ENCODE measurements around the gene P2RX5.
"Not testable (repeated sequence)": the region's sequence is repeated elsewhere in the genome, so short reads cannot be mapped to it uniquely, and the experiment has no call there.

P2RX5 gene

GRCh38 chr17:3695723-3696411 lies at the start of gene P2RX5:
Gene P2RX5 (minus strand): TSS chr17:3696155. CDS start chr17:3696005, 150 bp downstream.
- DNase-seq, result peak in 1 of 2 experiments; percentile 12

- DNase-seq, result no peak
Observed at GRCh38 chr17:3745071-3745470, 49.1 kb upstream of the P2RX5 start.

GRCh38 chr17:3744014-3744413 lies 48.1 kb upstream of the P2RX5 start:
- no peak for DNase-seq

GRCh38 chr17:3740611-3741073 lies 44.7 kb upstream of the P2RX5 start:
- DNase-seq, result no peak

DNA sequence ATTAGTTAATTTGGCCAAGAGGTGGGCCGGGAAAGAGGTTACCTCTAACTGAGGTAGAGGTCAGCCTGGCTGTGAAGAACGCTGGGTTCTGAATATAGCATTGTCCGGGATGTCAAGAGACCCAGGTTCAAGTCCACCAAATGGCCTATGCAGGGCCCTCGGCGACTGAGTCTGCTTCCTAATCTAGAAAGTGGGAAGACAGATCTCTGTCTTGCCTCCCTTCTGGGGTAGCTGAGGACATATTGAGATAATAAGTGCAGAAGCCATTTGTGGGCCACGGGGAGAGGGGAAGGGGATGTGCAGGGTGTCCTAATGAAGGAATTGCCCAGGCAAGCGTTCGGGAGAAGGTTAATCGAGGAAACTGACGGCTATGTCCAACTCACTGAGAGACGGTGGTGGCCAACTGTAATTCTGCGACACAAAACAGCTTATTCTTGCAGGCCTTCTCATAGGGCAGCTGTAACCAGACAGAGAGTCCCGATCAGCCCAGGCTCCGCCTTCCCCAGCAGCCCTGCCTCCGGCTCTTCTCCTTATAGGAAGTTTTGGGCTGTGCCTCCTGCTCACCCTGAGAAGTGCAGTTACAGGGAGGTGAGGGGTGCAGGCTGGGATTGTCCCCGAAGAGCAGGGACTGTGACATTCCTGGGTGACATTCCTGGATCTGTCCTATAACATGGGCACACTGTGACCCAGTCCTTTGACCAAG lies 43.6 kb upstream of the P2RX5 start:
- no peak for DNase-seq

DNA sequence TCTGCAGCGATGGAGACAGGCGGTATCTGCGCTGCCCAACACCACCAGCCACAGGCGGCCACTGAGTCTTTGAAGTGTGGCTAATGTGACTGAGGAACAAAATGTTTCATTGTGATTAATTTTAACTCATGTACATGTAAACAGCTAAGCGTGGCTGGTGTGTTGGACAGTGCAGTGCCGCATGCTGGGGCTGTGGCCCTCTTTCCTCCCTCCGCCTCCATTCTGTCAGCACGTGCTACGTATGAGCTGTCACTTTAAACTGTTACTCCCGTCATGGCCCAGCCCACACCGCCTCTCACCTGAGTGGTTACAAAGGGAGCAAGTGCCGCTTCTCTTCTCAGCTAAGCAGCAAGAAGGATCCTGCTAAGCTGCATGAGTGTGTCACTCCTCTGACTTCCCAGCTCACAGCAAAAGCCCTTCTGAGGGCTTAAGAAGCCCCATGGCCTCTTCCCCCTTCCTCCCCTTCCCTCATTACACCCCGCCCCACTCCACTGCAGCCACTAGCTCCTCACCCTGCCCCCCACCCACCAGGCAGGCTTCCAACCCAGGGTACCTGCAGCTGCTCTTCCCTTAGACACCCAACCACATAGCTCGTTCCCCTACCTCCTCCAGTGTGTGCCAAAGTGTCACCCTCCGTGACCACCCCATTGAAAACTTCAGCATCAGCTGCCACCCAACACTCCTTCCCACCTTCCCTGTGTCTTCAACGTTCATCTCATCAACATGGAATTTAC lies 42.8 kb upstream of the P2RX5 start:
- peak; percentile 72 to 78 for DNase-seq

GRCh38 chr17:3735515-3735914 lies 39.6 kb upstream of the P2RX5 start:
- DNase-seq, result no peak

DNA sequence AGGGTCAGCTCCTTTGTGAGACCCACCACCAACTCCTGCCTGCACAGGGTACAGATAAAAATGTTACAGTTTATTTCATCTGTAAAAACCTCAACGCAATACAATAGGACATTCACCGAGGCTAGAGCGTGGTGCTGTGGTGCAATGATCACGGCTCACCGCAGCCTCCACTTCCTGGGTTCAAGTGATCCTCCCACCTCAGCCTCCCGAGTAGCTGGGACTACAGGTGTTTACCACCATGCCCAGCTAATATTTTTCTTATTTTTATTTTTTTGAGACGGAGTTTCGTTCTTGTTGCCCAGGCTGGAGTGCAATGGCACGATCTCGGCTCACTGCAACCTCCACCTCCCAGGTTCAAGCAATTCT lies 38.9 kb upstream of the P2RX5 start:
- not testable (repeated sequence) for DNase-seq

- DNase-seq, result no peak
Observed at GRCh38 chr17:3732210-3732621, 36.3 kb upstream of the P2RX5 start.

DNA sequence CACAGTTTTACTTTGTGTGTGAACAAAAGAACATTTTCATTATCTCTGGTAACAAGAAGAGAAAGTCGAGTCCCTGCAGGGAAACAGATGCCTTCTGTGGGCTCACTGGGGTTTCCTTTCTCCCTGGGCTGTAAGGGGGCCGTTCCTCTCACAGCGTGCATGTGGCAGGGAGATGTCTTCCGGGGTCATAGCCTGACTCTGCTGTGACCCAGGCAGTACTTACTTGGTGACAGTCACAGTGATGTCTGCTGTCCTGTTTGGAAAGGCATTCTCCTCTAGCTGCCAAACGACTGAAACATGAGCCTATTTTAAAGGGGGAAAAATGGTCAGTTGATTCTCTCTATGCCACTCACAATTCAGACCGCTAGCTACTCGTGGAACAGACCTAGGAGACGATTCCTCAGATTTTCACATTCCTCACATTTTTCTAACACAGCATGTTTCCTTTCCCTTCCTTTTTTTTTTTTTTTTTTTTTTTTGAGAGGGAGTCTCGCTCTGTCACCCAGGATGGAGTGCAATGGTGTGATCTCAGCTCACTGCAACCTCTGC lies 35.0 kb upstream of the P2RX5 start:
- DNase-seq, result no peak

DNA sequence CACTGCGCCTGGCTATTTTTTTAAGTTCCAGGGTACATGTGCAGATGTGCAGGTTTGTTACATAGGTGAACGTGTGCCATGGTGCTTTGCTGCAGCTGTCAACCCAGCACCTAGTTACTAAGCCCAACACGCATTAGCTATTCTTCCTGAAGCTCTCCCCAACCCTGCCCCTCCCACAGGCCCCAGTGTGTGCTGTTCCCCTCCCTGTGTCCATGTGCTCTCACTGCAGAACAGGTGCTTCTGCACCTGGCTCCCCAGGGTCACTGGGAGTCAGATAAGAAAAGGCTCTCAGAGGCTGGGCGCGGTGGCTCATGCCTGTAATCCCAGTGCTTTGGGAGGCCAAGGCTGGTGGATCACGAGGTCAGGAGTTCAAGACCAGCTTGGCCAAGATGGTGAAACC lies 33.9 kb upstream of the P2RX5 start:
- no peak for DNase-seq

- DNase-seq, result not testable (repeated sequence)
Observed at GRCh38 chr17:3728099-3728498, 32.1 kb upstream of the P2RX5 start.

DNA sequence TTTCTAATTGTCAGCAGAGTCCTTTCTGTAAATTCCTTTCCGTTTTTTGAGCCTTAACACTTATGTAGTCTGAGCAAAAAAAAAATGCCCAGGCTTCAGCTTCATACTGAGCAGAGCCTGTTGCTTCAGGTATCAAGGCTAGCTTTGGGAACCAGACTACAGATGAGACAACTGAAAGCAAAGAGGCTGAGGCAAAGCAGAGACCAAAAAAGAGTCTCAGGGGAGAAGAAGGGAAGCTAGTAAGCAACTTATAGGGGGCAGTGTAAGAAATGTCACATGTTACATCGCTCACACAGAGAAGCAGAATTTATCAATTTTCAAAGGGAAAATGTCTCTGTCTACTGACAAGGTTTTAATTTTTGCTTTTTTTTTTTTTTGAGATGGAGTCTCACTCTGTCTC lies 31.1 kb upstream of the P2RX5 start:
- DNase-seq, result no peak

DNA sequence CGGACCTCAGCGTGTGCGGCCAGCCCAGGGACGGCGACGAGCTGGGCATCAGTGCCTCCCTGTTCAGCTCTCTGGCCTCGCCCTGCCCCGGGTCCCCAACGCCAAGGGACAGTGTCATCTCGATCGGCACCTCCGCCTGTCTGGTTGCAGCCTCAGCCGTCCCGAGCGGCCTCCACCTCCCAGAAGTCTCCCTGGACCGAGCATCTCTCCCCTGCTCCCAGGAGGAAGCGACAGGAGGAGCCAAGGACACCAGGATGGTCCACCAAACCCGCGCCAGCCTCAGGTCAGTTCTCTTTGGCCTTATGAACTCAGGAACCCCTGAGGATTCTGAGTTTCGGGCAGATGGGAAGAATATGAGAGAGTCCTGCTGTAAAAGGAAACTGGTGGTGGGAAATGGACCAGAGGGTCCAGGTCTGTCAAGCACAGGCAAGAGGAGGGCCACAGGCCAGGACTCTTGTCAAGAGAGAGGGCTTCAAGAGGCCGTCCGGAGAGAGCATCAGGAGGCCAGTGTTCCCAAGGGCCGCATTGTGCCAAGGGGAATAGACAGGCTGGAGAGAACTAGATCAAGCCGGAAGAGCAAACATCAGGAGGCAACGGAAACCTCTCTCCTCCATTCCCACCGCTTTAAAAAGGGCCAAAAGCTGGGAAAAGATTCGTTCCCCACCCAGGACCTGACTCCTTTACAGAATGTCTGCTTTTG lies 28.6 kb upstream of the P2RX5 start:
- DNase-seq, result no peak

- peak; percentile 86 to 88 for DNase-seq
Observed at GRCh38 chr17:3723556-3724377, 27.8 kb upstream of the P2RX5 start, which contains the start of gene HASPIN. Gene HASPIN (plus strand): TSS chr17:3723903. CDS start chr17:3723936, 33 bp downstream.

- DNase-seq, result no peak
Observed at GRCh38 chr17:3723188-3723555, 27.2 kb upstream of the P2RX5 start.

GRCh38 chr17:3722716-3723115 lies 26.8 kb upstream of the P2RX5 start:
- DNase-seq, result no peak

GRCh38 chr17:3719265-3719664 lies 23.3 kb upstream of the P2RX5 start:
- no peak for DNase-seq

DNA sequence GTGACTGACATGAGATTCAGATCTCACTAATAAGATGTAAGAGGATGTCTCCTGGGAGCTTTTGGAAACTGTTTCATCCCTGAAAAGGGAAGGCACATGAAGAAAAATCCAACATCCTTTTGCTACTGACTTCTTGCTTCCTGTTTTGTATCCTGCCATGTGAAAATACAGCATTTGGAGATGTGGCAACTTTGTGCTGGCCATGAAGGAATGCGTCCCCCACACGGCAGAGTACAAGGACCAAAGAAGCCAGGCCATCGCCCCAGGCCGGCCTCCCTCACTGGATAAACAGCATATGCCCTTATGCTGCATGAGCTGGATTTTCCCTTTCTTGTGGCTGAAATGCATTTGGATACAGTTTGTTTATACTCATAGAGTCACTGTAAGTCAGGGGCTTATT lies 22.2 kb upstream of the P2RX5 start:
- no peak for DNase-seq

DNA sequence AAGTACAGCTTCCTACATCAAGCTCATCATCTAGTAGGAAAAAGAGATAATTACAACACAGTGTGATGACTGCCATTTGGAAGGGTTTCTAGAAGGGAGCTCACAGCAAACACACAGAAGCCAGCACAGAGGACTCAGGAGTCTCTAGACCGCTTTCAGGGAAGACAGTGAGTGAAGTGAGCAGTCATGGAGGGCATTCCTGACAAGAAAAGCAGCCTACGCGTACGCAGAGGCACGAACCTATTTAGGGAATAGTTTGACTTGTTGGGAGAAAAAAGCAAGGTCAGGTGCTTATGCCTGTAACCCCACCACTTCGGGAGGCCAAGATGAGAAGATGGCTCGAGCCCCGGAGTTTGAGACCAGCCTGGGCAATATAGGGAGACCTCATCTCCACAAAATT lies 19.3 kb upstream of the P2RX5 start:
- no peak for DNase-seq

- no peak for DNase-seq
Observed at GRCh38 chr17:3712811-3713463, 17.0 kb upstream of the P2RX5 start.
